Stimulated activated CD8-positive, alpha-beta memory T cell treated with anti-CD3 and anti-CD28 coated beads, Interleukin-7, amount 100 ng/mL, for 1 hour (primary cell): ENCODE results near the gene CACFD1.
"Not testable (repeated sequence)": the region's sequence is repeated elsewhere in the genome, so short reads cannot be mapped to it uniquely, and the experiment has no call there.

Experiments
- DNase-seq, 2 donors: peaks; one replicate each; pipeline ENCODE4 v3.0.0-alpha.2; 2020; ENCODE audit warnings: low read depth in 2 of 2

CACFD1 gene

GRCh38 chr9:133440874-133441273, 18.9 kb upstream of the CACFD1 start:
- DNase-seq, result no peak

GRCh38 chr9:133441571-133441970, 18.2 kb upstream of the CACFD1 start:
- DNase-seq, result no peak

DNA sequence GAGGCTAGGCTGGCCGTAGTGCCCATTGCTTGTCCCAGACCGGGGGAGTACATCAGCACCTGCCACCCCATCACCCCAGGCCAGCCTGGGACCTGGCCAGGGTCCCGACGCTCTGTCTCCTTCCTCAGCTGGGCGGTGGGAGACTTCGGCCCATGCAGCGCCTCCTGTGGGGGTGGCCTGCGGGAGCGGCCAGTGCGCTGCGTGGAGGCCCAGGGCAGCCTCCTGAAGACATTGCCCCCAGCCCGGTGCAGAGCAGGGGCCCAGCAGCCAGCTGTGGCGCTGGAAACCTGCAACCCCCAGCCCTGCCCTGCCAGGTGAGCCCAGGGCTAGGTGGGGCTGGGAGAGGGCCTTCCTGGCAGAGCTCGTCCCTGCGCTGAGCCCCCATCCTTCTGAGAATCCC, 16.5 kb upstream of the CACFD1 start:
- DNase-seq, result no peak

- DNase-seq, result no peak
Observed at GRCh38 chr9:133443982-133444381, 15.8 kb upstream of the CACFD1 start.

DNA sequence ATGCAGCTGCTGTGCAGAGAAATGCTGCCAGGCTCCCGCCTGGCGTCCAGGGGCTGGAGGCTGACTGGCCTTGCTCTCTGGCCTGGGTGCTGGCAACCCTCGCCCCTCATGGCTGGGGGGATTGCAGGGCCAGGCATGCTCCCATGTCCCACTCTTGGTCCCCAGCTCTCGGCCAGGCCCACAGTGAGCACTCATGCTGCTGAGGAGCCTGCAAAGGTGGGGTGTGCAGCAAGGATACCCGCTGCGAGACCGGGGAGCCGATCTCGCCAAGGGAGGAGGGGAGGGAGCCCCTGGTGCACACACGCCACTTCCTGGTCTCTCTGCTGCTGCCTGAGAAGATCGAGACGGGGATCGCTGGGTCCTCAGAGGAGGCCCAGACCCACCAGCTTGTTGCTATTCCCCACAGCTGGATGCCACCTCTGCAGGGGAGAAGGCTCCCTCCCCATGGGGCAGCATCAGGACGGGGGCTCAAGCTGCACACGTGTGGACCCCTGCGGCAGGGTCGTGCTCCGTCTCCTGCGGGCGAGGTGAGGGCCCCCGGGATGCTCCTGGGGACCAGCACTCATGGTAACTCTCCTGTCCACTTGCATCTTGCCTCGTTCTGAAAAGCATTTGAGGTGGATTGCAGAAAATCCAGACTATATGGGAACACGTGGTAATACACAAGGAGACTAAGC, 14.3 kb upstream of the CACFD1 start:
- no peak for DNase-seq

- DNase-seq, result no peak
Observed at GRCh38 chr9:133448487-133448972, 11.2 kb upstream of the CACFD1 start.

GRCh38 chr9:133449760-133450159, 10.0 kb upstream of the CACFD1 start:
- no peak for DNase-seq

- DNase-seq, result not testable (repeated sequence)
Observed at GRCh38 chr9:133451865-133452264, 7.9 kb upstream of the CACFD1 start.

- no peak for DNase-seq
Observed at GRCh38 chr9:133452562-133452961, 7.2 kb upstream of the CACFD1 start.

DNA sequence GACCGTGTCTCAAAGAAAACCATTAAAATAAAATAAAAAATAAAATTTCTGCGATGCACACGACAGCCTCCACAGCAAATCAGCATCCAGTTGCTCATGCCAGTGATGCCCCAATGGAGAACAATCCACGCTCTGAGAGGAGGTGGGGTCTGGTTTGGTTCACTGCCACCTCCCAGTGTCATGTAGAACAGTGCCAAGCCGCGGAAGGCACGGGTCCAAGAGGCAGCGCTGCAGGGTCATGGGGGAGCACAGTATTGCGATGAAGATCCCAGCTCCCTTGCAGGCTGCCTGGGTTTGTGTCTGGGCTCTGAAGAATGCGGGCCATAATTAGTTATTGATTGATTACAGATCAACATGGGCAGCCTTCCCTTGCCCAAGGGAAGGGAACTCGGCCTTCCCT, 6.1 kb upstream of the CACFD1 start:
- DNase-seq, result no peak

DNA sequence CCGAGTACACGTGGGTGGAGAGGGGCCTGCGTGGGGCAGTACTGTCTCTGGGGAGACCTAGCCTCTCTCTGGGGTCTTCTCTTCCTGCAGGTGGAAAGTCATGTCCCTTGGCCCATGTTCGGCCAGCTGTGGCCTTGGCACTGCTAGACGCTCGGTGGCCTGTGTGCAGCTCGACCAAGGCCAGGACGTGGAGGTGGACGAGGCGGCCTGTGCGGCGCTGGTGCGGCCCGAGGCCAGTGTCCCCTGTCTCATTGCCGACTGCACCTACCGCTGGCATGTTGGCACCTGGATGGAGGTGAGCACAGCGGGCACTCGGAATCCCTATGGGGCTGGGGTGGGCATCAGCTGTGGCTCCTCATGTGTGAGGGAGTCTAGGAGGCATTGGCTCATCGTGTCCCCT, 5.5 kb upstream of the CACFD1 start:
- no peak for DNase-seq

DNA sequence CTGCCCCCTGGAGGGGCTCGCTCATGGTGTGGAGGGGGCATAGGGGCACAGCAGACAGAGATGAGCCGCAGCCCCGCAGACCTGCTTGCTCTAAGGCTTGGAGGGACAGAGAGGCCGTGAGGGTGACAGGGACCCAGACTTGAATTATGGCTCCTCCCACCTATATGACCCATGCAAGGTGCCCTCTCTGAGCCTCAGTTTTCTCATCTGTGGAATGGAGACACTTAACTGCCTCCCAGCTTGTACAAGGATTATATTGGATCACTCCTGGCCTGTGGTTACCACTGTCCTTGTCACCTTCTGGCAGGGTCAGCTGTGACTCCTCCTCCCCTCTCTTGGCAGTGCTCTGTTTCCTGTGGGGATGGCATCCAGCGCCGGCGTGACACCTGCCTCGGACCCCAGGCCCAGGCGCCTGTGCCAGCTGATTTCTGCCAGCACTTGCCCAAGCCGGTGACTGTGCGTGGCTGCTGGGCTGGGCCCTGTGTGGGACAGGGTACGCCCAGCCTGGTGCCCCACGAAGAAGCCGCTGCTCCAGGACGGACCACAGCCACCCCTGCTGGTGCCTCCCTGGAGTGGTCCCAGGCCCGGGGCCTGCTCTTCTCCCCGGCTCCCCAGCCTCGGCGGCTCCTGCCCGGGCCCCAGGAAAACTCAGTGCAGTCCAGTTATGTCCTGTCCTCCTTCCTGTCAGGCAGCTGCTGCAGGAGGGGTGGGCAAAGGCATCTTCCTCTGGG, 4.7 kb upstream of the CACFD1 start:
- no peak for DNase-seq

- DNase-seq, result no peak
Observed at GRCh38 chr9:133455936-133456335, 3.8 kb upstream of the CACFD1 start.

DNA sequence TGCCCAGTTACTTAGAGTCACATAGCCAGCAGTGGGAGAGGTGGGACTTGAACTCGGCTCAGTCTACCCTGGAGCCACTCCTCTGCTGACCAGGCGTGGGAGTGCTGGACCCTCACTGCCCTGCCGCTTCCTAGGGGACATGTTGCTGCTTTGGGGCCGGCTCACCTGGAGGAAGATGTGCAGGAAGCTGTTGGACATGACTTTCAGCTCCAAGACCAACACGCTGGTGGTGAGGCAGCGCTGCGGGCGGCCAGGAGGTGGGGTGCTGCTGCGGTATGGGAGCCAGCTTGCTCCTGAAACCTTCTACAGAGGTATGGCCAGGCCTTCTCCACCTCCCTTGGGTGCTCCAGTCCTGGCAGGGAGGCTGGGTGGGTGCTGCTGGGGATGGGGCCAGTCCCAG, 3.4 kb upstream of the CACFD1 start:
- no peak for DNase-seq

DNA sequence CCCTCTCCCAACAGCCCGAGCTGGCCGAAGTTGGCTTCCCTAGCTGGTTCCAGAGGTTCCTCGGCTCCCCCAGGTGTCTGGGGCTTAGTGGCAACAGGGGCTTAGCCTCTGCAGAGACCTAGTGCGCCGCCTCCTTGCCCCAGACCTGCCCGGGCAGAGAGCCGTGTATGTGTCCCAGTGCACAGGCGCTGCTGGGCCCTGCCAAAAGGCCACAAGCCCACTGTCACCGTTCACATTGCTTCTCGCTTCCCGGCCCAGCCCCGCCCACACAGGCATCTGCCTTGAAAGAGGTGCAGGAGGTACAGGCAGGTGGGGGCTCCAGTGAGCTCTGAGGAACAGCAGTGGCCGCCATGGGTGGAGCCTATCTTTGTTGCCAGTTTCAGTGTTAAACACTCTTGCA, 2.5 kb upstream of the CACFD1 start:
- no peak for DNase-seq

GRCh38 chr9:133457748-133458147, 2.0 kb upstream of the CACFD1 start:
- no peak for DNase-seq

- no peak for DNase-seq
Observed at GRCh38 chr9:133458643-133459312, 1.0 kb upstream of the CACFD1 start.

DNA sequence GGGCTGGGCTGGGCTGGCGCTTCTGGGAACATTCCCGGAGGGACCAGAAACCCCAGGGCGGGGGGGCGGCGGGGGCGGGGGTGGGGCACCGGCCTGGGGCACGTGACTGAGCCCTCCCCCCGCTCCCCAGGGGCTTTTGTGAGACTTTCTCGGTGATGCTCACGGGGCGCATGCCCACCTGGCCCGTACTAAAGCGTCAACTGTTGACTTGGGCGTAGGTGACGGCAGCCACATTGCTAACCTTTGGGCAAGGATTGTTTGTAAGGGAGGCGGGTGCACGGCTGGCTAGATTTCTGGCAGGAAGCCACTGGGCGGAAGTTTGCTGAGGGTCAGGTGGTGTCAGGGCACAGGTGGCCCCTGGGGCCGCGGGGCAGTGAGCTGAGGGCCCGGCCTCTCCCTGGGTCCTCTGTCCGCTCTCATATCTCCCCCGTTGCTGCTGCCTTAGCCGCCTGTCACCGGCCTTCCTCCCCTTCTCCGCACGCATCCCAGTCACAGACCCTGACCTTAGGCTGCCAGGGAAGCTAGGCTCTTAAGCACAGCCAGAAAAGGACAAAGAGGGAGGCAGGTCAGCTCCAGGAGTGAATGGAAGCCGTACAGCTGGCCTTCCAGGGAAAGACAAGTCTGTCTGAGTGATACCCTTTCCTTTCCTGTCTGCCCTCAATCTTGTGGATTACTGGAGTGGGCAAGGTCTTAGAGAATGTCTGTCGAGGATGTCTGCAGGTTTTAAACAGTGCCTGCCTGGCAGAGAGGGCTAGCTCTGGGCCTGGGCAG, 812 bp downstream of the CACFD1 start:
- no peak for DNase-seq

DNA sequence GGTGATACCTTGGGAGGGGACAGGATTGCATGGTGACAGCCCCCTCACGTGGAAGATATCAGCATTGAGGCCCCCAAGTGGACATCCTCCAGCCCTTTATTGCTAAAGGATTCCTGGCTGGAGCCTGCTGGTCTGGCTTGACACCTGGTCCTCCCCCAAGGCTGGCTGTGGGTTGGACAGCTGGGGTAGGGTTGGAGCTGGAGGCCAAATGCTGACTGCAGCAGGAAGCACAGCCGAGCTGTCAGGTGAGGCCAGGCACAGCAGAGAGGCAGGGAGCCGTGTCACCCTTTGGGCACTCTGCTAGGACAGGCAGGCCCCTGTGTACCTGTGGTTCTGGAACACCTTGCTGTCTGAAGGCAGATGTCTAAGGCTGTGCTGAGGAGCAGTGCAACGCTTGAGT, 2.2 kb downstream of the CACFD1 start:
- DNase-seq, result no peak

- DNase-seq, result no peak
Observed at GRCh38 chr9:133463234-133463863, 3.6 kb downstream of the CACFD1 start.

DNA sequence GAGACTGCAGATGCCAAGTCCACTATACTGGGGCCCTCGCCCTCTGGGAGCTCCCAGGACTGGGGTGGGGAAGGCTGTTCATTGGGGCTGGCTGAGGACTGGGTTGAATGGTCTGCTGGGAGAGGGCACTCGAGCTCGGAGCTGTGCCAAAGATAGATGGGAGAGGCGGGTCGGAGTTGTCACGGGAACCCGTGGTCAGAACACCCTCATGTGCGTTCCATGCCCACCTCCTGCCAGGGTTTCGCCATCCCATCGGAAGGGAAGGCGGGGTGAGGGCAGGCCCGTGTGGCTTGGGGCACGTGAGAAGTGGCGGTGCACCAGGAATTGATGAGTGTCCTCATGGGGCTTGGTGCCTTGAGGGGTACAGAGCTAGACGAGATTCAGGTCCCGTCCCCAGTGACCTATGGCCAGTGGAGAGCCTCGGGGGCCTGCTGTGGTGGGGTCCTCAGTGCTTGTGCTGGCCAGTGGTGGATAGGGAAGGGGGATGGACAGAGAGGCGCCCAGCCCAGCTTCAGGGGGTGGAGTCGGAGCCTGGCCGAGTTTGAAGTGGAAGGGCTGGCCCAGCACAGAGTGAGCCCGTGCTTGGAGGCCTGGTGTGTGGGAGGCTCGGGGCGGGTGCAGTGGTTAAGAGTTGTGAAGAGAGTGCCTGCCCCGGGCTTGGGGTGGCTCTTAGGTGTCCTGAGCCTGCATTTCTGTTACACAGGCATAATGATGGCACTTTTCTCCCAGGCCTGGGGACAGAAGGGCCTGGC, 4.3 kb downstream of the CACFD1 start:
- DNase-seq, result no peak
